ENCODE results near the gene MOCS1. TPM values are rescaled to one million over a fixed set of nuclear protein-coding genes. Genes with fewer than 3 reads are reported as not detected.
A peak's percentile ranks its signal among the peaks of the same experiment; 100 is the strongest.

MOCS1 gene
- total RNA-seq, 1 experiment from 2014 or later: 7.0 TPM

DNA sequence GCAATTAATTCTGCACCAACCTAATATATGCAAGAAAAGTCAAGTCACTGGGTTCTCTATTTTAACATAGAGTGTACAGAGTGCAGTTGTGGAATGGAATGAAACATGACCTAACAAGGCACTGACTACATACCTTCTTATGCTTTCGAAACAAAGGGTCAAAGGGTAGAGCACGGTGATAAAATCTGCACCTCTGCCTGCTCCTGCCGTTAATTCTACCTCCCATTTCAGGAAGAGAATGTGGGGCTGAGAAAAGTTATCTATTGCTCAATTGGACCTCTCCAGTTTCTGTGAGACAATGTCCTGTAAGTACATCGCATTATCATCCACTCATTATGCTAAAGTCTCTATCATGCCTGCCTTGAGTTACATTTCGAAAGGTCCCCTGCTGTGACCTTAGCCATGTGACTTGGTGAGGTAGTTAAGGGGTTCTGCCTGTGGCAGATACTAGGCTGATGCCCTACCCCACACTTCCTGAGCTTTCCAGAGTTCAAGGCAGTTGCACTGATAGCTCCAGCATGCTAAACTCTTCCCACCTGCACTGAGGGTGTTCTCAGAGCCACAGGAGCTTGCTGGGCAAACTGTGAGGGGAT is 14.0 kb upstream of the MOCS1 start:
- DNase-seq (ENCODE audit: low read depth): no peak

DNA sequence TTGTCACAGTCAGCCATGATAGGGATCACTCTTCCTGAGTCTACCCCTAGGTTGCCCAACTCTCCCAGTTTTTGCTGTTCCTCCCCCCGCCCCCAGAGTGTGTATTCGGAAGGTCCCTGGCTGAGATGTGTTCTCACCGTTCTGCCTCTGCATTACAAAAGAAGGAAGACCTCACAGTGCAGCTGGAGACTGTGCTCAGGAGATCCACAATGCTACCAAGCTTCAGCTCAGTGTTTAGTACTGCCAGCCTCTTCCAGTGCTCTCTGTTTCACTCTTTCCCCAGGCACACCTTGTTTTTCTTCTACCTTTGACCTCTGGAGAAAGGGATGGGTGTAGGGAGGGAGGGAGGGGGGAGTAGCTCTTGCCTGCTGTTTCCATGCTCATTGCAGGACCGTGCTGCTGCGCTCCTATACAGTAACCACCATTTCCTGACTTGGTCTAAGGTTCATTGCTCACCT is 13.4 kb upstream of the MOCS1 start:
- DNase-seq (ENCODE audit: low read depth): no peak

DNA sequence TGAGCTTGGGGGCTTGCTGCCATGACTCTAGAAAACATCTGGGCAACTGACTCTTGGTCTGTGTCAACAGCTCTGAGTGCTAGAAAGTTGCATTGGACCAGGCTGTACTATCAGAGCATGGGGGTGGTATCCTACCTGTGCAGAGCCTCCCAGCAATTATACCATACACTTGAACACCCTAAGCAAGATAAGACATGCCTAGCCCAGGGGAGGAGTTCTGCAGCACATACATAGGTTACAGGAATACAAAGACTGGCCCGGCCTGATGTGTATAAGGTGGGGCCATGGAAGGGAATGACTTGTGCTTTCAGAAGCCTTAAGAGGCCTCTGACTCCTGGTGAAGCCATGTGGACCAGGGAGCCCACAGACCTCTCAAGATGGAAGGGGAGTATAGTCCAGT is 11.4 kb upstream of the MOCS1 start:
- no peak for DNase-seq (ENCODE audit: low read depth)

DNA sequence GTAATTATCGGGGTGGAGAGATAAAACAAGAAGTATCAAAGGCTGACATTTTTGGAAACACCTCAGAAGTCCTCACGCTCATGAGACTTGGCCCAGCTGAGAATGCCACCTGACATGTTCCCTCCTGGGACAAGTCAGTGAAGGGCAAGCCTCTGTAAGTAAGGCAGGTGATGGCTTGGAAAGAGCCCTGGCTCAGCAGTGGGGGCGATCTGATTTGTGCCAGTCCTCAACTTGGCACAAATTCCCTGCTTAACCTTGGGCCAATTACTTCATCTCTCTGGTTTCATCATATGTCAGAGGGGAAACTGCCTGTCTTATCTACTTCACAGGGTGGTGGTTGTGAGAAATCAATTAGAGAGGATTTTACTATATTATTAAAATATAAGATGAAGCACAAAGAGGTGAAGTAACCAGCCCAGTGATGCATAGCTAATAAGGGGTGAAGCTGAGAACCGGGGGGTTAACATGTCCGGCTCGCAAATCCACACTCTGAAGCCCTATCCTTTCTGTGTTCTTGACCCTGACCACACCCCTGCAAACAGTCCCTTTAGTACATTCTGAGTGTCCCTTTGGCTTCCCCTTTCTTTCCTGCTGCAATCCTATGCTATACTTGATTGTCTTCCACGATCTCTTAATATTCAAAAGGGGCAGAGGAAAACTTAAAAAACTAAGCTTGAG is 8.8 kb upstream of the MOCS1 start:
- no peak for DNase-seq (ENCODE audit: low read depth)

DNA sequence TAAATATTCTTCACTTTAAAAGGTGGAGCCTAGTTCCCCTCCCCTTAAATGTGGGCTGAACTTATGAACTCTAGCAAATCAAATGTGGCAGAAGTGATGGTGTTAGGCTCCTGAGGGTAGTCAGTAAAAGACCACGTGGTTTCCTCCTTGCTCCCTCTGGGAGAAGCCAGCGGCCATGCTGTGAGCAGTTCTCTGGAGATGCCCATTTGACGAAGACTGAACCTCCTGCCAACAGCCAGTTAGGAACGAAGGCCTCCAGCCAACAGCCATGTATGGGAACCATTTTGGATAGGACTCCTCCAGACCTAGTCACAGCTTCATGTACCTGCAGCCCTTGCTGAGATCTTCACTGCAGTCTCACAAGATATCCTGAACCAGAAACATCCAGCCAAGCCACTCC is 7.6 kb upstream of the MOCS1 start:
- no peak for DNase-seq (ENCODE audit: low read depth)

DNA sequence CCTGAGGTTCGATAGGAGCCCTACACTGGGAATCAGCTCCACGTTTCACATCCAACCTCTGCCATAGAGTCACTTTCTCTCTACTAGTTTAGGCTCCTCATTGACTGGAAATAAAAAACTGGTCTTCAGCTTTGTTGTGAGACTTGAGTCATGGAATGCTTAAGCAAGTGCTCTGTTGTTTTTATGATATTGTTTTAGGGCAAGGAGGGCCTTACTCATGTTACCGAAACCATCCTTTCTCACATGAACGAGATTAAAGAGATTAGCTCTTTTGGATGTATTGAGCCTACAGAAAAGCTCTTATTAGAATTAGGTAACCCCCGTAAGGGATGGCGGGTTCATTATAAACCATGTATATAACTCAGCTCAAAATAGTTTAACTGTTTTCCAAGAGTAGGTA is 6.9 kb upstream of the MOCS1 start:
- no peak for DNase-seq (ENCODE audit: low read depth)

DNA sequence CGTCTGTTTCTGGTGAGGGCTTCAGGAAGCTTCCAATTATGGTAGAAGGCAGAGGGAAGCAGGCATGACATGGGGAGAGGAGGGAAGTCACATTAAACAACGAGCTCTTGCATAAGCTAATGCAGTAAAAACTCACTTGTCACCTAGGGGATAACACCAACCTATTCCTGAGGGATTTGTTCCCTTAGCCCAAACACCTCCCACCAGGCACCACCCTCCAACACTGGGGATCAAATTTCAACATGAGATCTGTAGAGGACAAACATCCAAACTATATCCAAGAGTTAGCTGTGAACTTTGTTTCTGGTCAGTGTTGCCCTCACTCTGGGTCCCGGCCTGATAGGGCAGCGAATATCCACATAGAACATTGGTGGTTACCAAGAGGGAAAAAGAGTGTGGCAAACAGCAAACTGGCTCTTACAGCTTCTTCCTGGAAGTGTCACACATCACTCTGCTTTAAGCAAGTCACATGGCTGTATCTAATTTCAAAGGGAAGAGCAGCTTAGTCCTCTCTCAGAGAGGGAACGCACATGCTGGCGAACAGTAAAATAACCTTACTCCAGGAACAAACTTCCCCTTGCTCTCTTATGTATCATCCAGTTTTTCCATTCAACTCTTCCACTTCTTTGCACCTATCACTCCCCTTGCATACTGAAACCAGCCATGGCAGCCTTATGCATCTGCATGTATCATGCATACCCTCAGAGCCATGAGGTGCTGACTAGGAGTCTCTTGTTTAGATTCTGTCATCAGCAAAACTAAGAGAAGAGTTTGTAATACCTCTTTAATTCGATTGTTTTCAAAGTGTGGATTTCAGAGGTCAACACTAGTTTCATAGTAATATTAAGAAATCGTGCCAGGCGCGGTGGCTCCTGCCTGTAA is 4.8 kb upstream of the MOCS1 start:
- no peak for DNase-seq (ENCODE audit: low read depth)

DNA sequence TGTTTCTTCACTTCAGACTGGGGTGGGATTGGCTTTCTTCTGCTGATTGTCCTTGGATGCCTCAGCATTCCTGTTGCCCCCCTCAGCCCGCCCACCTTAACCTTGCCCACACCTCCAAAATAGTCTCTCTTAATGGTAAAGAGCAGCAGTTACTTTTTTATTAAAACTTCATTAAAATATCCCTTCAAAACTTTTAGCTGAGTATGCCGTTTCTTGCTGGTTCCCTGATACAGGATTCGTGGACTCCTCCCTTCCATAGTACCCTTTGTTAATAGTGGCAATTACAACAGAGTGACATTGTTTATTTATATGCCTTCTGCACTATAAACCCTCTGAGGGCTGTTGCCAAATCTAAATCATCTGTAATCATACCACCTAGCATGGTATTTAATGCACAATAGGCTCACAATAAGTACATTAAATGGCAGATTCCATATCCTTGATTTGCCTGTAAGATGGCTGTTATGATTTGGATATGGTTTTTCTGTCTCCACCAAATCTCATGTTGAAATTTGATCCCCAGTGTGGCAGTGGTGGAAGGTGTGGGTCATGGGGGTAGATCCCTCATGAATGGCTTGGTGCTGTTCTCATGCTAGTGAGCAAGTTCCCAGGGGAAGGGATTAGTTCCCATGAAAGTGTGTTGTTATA is 3.5 kb upstream of the MOCS1 start:
- DNase-seq (ENCODE audit: low read depth): no peak

DNA sequence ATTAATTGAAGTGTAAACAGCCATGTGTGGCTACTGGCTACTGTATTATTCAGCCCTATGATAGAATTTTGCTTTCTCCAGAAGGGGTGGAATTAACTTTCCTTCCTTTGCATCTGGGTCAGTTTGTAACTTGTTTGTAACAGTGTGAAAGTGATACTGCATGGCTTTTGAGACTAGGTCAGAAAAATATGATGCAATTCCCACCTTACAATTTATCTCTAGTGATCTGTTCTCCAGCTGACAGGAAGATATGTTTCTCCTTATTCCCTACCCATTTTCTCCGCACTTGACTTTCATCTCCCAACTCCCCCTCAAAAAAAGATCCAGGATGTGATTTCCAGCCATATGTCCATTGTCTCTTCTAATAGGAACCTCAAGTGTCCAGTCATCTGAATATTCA is 2.6 kb upstream of the MOCS1 start:
- DNase-seq (ENCODE audit: low read depth): no peak

DNA sequence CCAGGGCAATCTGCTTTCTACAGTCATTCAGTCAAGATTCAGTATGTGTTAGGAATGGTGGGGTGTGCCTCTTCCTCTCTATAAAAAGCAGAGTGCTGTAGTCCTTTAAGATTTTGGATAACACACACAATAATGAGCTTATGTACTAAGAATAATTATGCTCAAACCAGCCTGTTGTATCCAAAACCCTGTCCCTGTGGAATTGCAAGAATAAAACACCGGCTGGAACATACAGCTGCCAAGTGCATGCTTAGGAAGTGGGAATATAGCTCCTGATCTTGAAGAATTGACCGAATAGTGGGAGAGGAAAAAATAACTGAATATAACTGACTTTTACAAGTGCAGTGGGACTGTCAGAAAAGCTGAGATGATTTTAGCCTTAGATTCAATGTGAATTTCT is 979 bp upstream of the MOCS1 start:
- DNase-seq (ENCODE audit: low read depth): no peak

DNA sequence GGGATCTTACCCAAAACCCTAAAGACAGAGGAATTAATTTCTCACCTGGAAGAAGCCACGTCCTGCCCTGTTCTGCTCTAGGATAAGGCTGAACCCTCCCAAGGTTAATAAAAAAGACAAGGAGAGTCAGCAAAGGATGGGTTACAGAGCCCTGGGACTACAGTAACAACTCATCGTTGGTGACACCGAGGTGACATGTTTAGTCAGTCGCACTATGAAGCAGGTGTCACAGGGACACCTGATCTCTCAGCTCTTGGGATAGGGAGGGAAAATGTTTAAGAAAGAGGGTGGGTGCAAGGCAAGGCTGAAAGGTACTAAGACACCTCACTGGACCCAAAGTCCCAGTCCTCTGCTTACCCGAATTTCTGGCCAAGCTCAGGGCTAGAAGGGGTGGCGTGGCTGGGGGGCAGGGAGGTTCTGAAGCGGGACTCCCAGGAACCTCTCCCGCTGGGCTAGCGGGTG is 562 bp downstream of the MOCS1 start:
- no peak for DNase-seq (ENCODE audit: low read depth)

DNA sequence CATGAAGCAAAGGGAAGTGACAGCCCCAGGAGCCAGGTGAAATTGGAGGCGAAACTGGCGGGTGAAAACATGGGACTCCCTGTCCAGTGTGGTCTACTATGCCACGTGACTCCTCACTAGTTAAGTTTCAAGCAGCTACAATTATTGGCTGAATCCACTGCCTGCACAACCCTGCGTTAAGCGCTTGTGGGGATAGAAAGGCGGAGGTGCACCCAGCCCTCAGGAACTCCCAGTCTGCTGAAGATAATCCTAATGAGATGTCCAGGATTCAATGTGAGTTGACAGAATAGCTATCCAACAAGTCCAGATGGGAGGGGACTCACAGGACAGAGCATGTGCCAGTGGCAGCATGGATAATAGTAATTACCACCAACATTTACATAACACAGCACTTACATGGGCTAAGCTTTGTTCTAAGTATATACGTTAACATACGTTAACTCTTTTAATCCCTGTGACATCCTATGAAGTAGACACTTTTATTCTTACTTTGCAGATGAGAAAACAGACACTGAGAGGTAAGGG is 1.8 kb downstream of the MOCS1 start:
- no peak for DNase-seq (ENCODE audit: low read depth)

DNA sequence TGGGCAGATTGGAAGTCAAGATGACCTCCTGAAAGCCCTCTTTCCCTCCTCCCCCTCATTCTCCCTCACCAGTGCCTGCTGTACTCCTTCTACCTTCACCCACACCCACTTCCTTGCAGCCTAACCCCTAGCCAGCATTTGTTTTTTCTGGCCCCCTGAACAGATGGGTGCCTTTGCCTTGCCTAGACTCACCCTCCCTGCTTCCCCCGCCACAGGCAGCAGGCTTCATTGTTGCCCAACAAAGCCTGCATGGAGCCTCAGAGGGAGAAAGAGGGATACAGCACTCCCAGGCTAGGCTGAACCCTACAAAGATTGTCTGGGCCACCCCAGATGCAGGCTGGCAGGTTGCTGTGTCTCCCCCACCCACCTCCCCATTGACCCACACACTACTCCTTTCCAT is 2.7 kb downstream of the MOCS1 start:
- no peak for DNase-seq (ENCODE audit: low read depth)

DNA sequence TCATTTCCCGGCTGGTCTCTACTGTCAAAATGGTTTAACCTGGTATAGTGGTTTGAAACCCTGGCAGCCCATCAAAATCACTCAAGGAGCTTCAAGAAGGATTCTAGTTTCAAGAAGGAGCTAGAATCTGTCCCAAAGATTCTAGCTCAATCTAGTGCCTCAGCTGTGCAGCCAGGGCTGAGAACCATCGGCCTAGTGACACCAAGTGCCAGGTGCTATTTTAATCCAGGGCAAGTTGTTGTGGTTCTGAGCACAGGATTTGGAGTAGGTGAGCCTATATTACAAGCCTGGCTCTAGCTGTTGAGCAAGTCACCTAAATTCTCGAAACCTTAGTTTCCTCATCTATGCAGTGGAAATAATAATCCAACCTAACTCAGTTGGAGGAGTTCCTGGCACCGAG is 3.7 kb downstream of the MOCS1 start:
- no peak for DNase-seq (ENCODE audit: low read depth)

DNA sequence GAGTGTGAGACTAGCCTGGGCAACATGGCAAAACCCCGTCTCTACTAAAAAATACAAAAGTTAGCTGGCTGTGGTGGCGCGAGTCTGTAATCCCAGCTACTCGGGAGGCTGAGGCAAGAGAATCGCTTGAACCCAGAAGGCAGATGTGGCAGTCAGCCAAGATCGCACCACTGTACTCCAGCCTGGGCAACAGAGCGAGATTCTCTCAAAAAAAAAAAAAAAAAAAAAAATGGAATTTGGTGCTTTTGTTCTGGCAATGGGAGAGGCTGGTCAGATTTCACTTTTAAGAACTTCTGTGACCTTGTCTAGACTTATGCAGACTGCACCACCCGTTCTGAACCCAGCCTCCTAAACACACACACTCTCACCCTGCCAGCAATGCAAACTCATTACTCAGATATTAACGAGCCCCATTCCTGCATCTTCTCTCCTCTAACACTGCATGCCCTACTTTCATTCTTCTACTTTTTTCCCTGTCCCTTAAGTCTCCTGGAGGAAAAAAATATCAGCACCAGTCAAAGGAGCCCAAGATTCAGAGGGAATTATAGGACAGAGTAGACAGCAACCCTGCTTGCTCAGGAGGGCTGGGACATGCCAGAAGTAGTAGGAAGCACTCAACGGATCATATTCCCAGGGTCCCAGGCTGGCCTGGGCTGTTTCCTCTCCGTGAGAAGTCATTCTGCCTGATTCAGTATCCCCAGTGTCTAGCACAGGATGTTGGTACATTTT is 4.4 kb downstream of the MOCS1 start:
- DNase-seq (ENCODE audit: low read depth): no peak

DNA sequence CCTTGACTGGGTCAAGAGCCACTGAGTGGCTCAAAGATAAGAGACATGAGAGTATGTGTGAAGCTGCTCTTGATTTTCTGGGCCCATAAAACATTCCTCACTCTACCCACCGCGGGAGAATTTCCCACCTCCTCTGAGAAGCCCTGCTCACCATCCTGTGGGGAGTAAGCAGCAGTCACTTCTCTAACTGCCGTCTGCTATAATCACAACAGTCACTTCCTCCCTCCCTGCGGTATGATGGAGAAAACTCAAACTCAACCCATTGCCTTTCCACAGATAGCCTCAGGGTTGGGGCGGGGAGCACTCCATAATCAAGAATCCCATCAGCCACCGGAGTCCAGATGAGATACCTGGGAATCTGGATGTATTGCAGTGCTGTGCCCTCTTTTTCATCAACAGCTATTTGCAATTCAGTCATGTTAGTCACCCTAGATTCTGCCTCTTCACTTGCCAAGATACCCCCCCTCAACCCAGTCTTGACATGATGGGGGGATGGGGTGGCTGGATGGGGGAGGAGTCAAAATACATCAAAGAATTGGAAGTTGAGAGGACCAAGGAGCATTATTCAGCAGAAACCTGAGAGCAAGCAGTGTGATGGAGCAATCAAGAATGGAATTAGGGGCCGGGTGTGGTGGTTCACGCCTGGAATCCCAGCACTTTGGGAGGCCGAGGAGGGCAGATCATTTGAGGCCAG is 5.1 kb downstream of the MOCS1 start:
- peak; percentile 25 for DNase-seq (ENCODE audit: low read depth)

DNA sequence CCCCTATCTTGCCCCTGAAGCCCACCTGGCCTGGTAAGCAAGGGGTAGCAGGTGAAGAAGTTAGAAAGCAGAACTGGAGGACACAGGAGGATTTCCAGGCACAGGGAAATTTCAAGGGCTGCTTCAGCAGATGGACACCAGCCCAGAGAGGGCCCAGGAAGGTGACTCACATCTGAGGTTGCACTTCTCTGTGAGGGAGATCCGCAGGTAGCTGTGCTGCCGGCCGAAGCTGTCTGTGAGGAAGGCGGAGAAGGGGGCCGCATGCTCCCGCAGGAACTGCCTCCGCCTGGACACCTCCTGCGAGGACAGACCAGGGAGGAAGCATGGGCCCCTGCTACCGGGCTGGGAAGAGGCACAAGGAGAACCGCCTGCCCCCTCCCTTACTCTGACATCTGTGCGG is 7.1 kb downstream of the MOCS1 start:
- peak; percentile 72 for DNase-seq (ENCODE audit: low read depth)

DNA sequence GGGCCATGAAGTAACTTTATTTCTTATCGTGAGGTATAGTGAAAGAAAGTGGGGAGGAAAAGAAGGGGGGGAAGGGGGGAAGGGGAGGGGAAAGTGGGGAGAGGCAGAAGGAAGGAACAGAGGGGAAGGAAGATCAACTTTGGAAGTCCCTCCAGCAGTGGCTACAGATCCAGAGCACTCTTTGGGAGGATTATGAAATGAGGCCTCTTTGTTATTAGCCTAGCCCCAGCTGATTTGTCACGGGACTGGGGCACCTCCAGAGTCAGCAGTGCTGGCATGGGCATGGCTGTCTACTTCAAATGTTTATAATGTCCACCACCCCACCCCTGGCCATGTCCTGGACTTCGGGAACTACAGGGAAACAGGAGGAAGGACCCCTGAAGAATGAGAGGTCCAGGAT is 7.6 kb downstream of the MOCS1 start:
- DNase-seq (ENCODE audit: low read depth): peak; percentile 26

DNA sequence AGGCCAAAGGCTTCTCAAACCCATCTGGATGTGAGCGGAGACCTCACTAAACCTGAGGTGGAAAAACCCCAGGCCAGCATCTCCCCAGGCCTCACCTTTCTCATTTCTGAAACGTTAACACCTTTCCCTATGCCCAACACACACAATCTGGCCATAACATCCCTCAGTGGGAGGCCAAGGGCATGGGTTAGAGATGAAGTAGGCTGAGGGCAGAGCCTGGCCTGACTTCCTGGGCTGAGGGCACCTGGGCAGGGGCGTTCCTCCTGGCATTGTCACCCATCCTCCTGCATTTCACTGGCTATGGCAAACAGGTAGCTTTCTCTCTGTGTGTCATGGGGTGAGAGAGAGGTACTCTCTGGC is 8.4 kb downstream of the MOCS1 start:
- no peak for DNase-seq (ENCODE audit: low read depth)

DNA sequence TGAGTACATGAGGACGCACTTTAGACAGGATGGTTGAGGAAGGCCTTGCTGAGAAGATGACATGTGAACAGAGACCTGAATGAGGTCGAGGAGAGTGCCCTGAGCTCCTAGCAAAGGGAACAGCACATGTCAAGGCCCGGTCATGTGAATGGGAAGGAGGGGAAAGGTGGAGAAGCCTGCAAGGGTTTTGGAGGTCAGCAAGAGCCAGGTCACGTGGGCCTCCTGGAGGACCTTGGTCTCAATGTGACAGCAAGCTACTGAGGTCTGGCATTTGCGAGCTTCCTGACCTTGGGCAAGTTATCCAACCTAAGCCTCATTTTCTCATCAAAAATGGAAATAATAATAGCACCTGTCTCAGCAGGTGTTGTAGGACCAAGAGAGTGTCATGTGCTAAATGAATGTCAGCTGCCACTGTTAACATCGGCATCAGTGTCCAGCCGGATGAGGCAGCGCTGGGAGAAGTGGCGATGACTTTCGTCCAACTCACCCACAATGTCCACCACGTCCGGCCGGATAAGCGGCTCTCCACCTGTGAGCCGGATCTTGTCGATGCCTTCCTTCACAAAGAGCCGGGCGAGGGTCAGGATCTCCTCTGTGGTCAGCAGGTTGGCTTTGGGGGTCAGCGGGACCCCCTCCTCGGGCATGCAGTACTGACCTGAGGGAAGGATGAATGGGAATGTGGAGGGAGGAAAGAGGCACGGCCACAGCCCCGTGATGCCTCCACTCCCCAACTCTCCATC is 8.9 kb downstream of the MOCS1 start:
- DNase-seq (ENCODE audit: low read depth): no peak

Measured in M059J (cell line).